HG02973 (cell line): ENCODE results near the gene HERC2.

Experiments
- ATAC-seq: cut with Tn5 transposase; IDR thresholded peaks from one replicate; pipeline ENCODE4 v1.9.1; 2021; ENCODE audit warnings: moderate library complexity; ENCODE audit not compliant: unreplicated experiment

The HERC2 gene

DNA sequence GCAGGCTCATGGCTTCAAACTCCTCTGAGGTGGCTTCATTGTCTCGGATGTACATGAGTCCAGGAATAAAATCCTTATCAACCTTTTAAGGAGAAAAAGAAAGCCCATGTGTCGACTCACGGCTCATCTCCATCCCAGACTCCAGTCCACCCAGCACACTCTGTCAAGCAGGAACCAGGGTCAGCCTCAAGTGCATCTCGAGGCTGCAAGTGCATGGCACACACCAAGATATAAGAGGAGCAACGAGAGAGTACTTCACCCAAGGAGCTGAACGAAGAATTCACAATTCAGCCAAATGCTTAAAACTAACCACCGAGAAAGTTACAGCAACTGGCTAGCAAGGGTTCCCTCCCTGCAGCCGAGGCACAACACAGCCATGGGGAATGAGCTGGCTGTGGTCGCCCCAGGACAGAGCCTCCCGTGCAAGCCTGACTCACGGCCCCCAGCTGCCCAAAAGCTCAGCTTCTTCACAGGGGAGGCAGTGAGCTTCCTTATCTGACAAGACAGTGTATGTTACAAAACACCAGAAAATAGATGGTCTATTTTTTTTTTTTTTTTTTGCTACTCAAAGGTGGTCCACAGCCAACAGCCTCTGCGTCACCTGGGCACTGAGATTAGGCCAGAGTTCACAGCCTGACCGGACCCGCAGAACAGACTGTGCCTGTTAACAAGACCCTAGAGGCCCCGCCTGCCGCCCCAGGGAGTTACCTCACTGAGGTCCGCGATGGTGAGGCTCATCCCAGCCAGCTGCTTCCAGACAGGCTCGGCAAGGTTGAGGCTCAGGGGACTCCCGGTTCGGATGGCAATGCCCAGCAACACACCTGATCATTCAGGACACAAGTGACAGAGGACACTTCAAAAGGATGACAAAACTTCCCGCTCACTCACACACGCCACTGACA is 207.0 kb downstream of the HERC2 start:
- no peak for ATAC-seq

GRCh38 chr15:28114114-28114455 is 207.9 kb downstream of the HERC2 start:
- ATAC-seq, result no peak

- no peak for ATAC-seq
Measured at GRCh38 chr15:28113394-28114113, 208.4 kb downstream of the HERC2 start.

GRCh38 chr15:28112962-28113361 is 209.0 kb downstream of the HERC2 start:
- no peak for ATAC-seq

GRCh38 chr15:28112101-28112760 is 209.7 kb downstream of the HERC2 start:
- ATAC-seq, result no peak

- ATAC-seq, result no peak
Measured at GRCh38 chr15:28111543-28111942, 210.4 kb downstream of the HERC2 start.

DNA sequence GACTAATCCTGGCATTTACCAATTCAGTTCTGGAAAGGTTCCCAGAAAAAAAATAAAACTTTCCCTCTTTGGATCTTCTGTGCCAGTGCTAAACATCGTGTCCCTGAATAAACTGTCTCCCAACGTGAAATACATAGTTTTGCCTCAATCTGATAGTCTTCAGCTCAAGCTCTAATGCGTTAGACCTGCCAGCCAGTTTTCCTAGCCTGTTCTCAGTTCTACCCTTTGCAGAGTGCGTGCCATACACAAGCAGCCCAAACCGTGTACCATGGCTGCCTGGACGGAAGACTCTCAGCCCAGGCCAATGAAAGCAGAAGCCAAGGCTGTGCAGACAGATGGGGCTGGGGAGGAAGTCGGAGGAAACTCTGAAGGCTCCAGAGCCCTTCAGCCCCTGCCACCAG is 211.5 kb downstream of the HERC2 start:
- ATAC-seq, result no peak

DNA sequence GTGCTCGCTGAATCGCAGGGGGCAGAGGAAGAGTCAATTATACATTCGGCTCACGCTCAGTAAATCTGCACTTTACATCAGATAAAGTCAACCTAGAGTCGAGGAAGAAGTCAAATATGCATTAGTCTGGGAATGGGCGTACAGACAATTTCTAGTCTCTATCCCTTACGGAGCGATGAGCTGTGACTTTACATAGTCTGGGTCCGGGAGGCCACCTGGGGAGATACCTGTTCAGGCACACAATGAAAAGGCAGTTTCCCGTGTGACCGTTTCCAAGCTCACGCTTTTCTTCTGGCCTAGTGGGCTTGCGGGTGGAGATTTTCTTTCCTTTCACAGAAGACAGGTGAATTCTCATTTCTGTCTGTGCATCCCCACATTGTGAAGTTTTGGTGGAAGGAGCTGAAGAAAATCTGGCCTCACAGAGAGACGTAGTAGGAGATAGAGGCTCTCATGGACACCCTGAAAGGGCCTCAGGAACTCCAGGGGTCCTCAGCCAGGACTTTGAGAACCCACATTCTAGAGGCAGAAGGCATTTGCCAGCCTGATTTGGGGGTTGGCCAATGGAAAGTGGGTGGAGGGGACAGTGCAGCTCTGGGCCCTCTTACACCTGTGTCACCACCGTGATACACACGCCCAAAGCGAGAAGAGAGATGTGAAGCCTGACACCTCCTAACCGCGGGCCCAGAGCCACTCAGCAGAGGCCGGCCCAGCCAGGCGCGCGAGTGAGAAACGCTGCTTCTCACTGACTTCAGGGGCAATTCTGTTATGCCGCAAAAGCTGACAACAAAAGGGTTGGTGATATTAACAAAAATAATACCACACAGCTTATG is 212.1 kb downstream of the HERC2 start:
- no peak for ATAC-seq

DNA sequence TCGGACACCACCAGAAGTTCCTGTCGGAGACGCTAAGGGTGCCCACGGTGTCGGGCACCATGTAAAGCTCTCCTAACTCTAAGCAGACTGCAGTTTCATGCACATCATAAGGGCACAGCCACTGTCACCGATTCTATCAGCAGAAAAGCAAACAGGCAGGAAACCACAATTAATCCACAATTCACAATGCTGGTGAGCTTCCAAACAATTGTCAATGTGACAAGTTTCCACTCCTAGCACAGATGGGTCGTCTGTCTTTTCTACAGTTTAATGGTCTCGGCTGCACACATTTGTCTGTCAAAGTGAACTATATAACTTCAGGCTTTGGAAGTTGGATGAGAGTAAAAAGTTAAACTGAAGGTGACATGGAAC is 214.1 kb downstream of the HERC2 start:
- ATAC-seq, result no peak

DNA sequence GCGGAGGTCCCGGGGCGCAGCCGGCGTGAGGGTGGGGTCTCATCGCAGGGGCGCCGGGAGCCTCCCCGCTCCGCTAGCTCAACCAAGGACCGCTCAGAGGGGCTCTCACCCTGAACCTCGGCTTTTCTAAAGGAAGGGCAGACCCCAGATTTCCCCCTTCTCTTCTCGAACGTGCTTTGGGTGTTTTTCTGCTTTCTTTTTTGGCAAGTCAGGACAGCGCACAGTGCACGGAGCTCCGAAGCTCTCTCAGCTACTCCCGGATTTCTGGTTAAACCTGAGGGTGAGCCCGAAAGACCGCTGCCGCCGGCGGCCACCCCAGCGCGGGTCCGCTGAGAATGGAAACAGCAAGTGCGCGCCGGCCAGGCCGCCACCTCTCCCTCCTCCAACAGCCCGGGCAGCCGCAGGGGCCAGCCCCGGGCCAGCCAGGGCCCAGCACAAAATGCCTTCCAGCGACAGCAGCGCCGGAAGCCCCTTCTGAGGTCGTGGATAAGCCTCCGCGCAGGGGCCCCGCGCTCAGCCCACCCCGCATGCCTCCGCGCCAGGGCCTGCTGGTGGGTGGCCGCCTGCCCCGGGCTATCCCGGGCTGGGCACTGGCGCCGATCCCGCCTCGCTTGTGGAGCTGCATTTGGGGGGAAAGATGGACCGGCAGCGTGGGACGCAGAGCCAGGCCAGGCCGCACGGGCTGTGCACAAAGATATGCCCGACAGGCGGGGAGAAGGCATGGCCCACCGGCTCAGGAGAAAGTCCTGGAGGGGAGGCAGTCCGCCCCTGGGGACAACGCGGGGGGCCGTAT is 214.7 kb downstream of the HERC2 start:
- ATAC-seq, result no peak

- ATAC-seq, result no peak
Measured at GRCh38 chr15:28106294-28107110, 215.5 kb downstream of the HERC2 start.

- no peak for ATAC-seq
Measured at GRCh38 chr15:28105793-28106192, 216.2 kb downstream of the HERC2 start.

- no peak for ATAC-seq
Measured at GRCh38 chr15:28105224-28105791, 216.7 kb downstream of the HERC2 start.

- no peak for ATAC-seq
Measured at GRCh38 chr15:28104326-28104725, 217.7 kb downstream of the HERC2 start.

DNA sequence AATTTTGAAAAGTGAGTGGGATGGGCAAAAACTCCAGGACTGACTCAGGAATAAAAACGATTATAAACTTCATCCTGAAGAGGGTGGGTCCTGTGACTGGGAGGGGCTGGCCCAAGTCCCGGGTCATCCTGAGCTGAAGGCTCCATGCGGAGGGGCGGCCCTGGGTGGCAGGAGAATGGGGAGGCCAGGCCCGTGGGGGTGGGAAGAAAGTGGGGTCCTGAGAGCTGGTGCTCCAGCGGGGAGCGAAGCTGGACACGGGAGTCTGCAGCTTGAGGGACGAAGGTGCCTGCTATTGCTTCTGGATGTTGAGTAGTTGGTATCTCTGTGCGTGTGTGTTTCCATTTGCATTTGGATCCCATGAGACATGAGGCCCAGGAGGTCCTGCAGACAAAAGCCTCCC is 218.1 kb downstream of the HERC2 start:
- ATAC-seq, result no peak

GRCh38 chr15:28101983-28102441 is 220.0 kb downstream of the HERC2 start:
- ATAC-seq, result no peak

DNA sequence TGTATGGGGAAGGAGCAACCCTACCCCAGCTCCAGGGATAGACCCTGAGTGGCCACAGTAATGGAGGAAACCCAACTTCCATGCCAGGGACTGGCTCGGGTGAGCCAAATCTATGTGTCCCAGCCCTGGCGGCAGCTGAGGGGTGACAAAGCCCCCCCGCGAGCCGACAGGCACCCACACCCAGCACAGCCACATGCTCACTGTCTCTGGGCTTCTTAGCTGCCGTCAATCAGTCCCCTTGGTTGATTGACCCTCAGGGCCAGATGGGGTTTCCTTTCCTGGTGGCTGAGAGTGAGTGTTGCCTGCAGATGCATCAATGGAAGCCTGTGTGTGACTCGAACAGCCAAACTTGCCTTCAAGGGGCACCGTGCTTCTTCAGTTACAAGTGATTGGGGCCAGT is 220.8 kb downstream of the HERC2 start:
- ATAC-seq, result no peak

DNA sequence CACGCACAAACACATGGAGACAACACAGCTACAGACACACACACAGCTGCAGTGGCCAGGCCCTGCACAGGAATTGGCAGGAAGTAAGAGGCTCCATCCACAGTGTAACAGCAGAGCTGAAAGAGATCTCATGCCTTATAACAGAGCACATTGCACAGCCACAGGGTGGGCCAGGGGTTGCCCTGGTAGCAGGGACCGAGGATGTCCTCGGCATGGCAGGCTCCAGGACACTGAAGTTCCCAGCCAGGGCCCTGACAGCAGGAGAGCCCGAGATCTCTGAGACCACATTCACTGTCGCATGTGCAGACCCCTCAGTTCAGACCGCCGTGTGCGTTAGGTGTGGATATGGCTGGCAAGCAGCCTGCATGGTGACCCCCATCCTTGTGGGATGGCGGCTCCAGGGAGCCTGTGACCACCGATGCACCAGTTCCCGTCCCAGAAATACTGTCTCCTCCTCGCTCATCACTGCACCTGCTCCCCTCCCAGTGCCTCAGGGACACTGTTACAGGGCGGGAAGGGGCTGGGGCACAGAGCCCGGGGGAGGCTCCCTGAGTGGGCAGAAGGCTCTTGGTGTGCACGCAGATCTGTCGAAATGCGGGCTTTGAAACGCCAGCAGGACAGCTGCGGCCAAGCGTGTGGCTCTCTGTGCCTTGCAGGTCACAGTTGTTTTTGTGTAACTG is 221.3 kb downstream of the HERC2 start:
- no peak for ATAC-seq
